IMR-90 (cell line): ENCODE measurements around the gene DOK4.

Source experiments
- BHLHE40 ChIP-seq: fragments of 150-350 bp; IDR thresholded peaks from 2 replicates; pipeline ENCODE4 v1.6.1; 2016; ENCODE audit warnings: mild to moderate bottlenecking, low read depth, low read length
- CEBPB ChIP-seq: IDR thresholded peaks from 2 replicates; pipeline ENCODE4 v1.6.1; 2012; ENCODE audit warnings: low read depth, low read length, improper control_type of control experiment
- CHD1 ChIP-seq: IDR thresholded peaks from 2 replicates; pipeline ENCODE4 v1.6.1; 2012; ENCODE audit warnings: low read depth, low read length, improper control_type of control experiment
- CTCF ChIP-seq: conservative IDR thresholded peaks from 2 replicates; pipeline ENCODE4 v1.5.1; 2012; ENCODE audit warnings: mild to moderate bottlenecking, low read depth, low read length, improper control_type of control experiment
- ELK1 ChIP-seq: fragments of 150-350 bp; IDR thresholded peaks from 2 replicates; pipeline ENCODE4 v1.6.1; 2016; ENCODE audit warnings: low read depth, mild to moderate bottlenecking, low read length, moderate library complexity, borderline replicate concordance
- FOS ChIP-seq: fragments of 150-350 bp; IDR thresholded peaks from 2 replicates; pipeline ENCODE4 v1.6.1; 2016; ENCODE audit warnings: low read depth, low read length
- MAFK ChIP-seq: IDR thresholded peaks from 2 replicates; pipeline ENCODE4 v1.6.1; 2012; ENCODE audit warnings: low read depth, low read length, improper control_type of control experiment
- MAZ ChIP-seq: IDR thresholded peaks from 2 replicates; pipeline ENCODE4 v1.6.1; 2012; ENCODE audit warnings: low read depth, mild to moderate bottlenecking, low read length, improper control_type of control experiment, moderate library complexity, borderline replicate concordance
- POLR2A ChIP-seq: IDR thresholded peaks from 2 replicates; pipeline ENCODE4 v1.6.1; 2012; ENCODE audit warnings: mild to moderate bottlenecking, low read depth, low read length
- RAD21 ChIP-seq: IDR thresholded peaks from 2 replicates; pipeline ENCODE4 v1.6.1; 2012; ENCODE audit warnings: low read length, improper control_type of control experiment
- RCOR1 ChIP-seq: IDR thresholded peaks from 2 replicates; pipeline ENCODE4 v1.6.1; 2012; ENCODE audit warnings: mild to moderate bottlenecking, low read length, improper control_type of control experiment; ENCODE audit not compliant: insufficient replicate concordance
- RFX5 ChIP-seq: IDR thresholded peaks from 2 replicates; pipeline ENCODE4 v1.8.0; 2012; ENCODE audit warnings: low read depth, mild to moderate bottlenecking, low read length, moderate library complexity
- SMC3 ChIP-seq: fragments of 150-350 bp; IDR thresholded peaks from 2 replicates; pipeline ENCODE4 v1.6.1; 2016; ENCODE audit warnings: low read depth, mild to moderate bottlenecking, antibody characterized with exemption, low read length, moderate library complexity
- USF2 ChIP-seq: fragments of 150-350 bp; IDR thresholded peaks from 2 replicates; pipeline ENCODE4 v1.6.1; 2017; ENCODE audit warnings: mild to moderate bottlenecking, antibody characterized with exemption, low read length, low read depth

- peak; percentile 55 for TF ChIP-seq CTCF
- TF ChIP-seq CEBPB, result no peak
- no peak for TF ChIP-seq CHD1
- TF ChIP-seq ELK1, result no peak
- no peak for TF ChIP-seq POLR2A
- peak; percentile 40 for TF ChIP-seq RAD21
- no peak for TF ChIP-seq FOS
- no peak for TF ChIP-seq USF2
- no peak for TF ChIP-seq RFX5
- 0 out of 2 replicates have a peak, but pooled peaks have one; percentile 28 for TF ChIP-seq MAZ
- TF ChIP-seq MAFK, result no peak
- TF ChIP-seq BHLHE40, result no peak
- no peak for TF ChIP-seq RCOR1
- no peak for TF ChIP-seq SMC3
Measured at GRCh38 chr16:57475711-57476339, 10.5 kb downstream of the DOK4 start.
